Neural cell (in vitro differentiated cells): ENCODE data around the gene FZR1.

Experiments
- EP300 ChIP-seq: fragments of 450-650 bp; conservative IDR thresholded peaks from 2 replicates; pipeline ENCODE4 v1.6.1; 2014; ENCODE audit warnings: antibody characterized with exemption, mild to moderate bottlenecking, moderate library complexity; ENCODE audit not compliant: poor library complexity, severe bottlenecking
- TAF1 ChIP-seq: IDR thresholded peaks from 2 replicates; pipeline ENCODE4 v1.6.1; 2012; ENCODE audit warnings: low read depth

- TF ChIP-seq TAF1, result no peak
- TF ChIP-seq EP300, result no peak
Measured at GRCh38 chr19:3537438-3538240, 31.5 kb downstream of the FZR1 start.
